Parathyroid adenoma (tissue), 2 donors: Measurements from ENCODE around the gene SPDL1.
"Not testable (repeated sequence)": the region's sequence is repeated elsewhere in the genome, so short reads cannot be mapped to it uniquely, and the experiment has no call there.

ENCODE experiments used
- H2AFZ ChIP-seq: fragments of 300-600 bp; sonication (generic); one replicate; pipeline ENCODE4 v1.7.0; 2017; ENCODE audit warnings: antibody characterized with exemption, mild to moderate bottlenecking
- H3K27ac ChIP-seq: fragments of 300-600 bp; sonication (generic); one replicate; pipeline ENCODE4 v1.7.0; 2017
- H3K27me3 ChIP-seq: fragments of 300-600 bp; sonication (generic); one replicate; pipeline ENCODE4 v1.7.0; 2017; ENCODE audit warnings: low read length; ENCODE audit not compliant: control insufficient read depth, insufficient read depth
- H3K36me3 ChIP-seq: fragments of 300-600 bp; sonication (generic); one replicate; pipeline ENCODE4 v1.7.0; 2017; ENCODE audit warnings: low read length; ENCODE audit not compliant: control insufficient read depth, insufficient read depth
- H3K4me1 ChIP-seq: fragments of 300-600 bp; sonication (generic); one replicate; pipeline ENCODE4 v1.7.0; 2017; ENCODE audit warnings: control low read depth
- H3K4me2 ChIP-seq: fragments of 300-600 bp; sonication (generic); one replicate; pipeline ENCODE4 v1.7.0; 2017; ENCODE audit warnings: low read length
- H3K4me3 ChIP-seq: fragments of 300-600 bp; sonication (generic); one replicate; pipeline ENCODE4 v1.7.0; 2017; ENCODE audit warnings: low read depth, low read length
- H3K79me2 ChIP-seq: fragments of 300-600 bp; sonication (generic); one replicate; pipeline ENCODE4 v1.7.0; 2017; ENCODE audit warnings: control low read depth
- H3K9ac ChIP-seq: fragments of 300-600 bp; sonication (generic); one replicate; pipeline ENCODE4 v1.7.0; 2017; ENCODE audit warnings: mild to moderate bottlenecking
- H3K9me3 ChIP-seq: fragments of 300-600 bp; sonication (generic); one replicate; pipeline ENCODE4 v1.7.0; 2017; ENCODE audit warnings: low read length; ENCODE audit not compliant: control insufficient read depth
- CTCF ChIP-seq: fragments of 300-600 bp; sonication (generic); IDR thresholded peaks from one replicate; pipeline ENCODE4 v1.7.0; 2017; ENCODE audit warnings: antibody characterized with exemption, mild to moderate bottlenecking
- donor health status: primary hyperparathyroidism.

Gene SPDL1

GRCh38 chr5:169615561-169615960 lies 32.0 kb downstream of the SPDL1 start:
- no peaks in the 10 kb centered on the region for H3K36me3 ChIP-seq
- no peak overlapping the region for H3K27ac ChIP-seq
- H3K9ac ChIP-seq, result no peak overlapping the region
- no peaks in the 10 kb centered on the region for H3K9me3 ChIP-seq
- no peaks in the 10 kb centered on the region for H3K4me1 ChIP-seq
- no peak overlapping the region for H3K4me2 ChIP-seq
- TF ChIP-seq CTCF, result no peak
- H3K4me3 ChIP-seq, result no peak overlapping the region
- H3K79me2 ChIP-seq, result no peaks in the 10 kb centered on the region
- no peak overlapping the region for H2AFZ ChIP-seq
- no peaks in the 10 kb centered on the region for H3K27me3 ChIP-seq

- not testable (repeated sequence) for H3K27ac ChIP-seq, H3K4me3 ChIP-seq, H3K36me3 ChIP-seq, H3K4me1 ChIP-seq, H3K4me2 ChIP-seq, H3K27me3 ChIP-seq, H3K9ac ChIP-seq, H3K9me3 ChIP-seq, H2AFZ ChIP-seq, H3K79me2 ChIP-seq
These were observed 40.7 kb downstream of the SPDL1 start for GRCh38 chr5:169624307-169624706.

GRCh38 chr5:169626779-169627178 lies 43.2 kb downstream of the SPDL1 start:
- Histone ChIP-seq H3K79me2 (no peaks in the 10 kb centered on the region), H3K4me3 (no peak overlapping the region), H3K36me3 (no peaks in the 10 kb centered on the region), H3K9me3 (no peaks in the 10 kb centered on the region), H3K27ac (no peak overlapping the region), H3K27me3 (no peaks in the 10 kb centered on the region), H2AFZ (no peak overlapping the region), H3K9ac (no peak overlapping the region), H3K4me1 (no peaks in the 10 kb centered on the region), H3K4me2 (no peak overlapping the region)
- no peak for TF ChIP-seq CTCF

DNA sequence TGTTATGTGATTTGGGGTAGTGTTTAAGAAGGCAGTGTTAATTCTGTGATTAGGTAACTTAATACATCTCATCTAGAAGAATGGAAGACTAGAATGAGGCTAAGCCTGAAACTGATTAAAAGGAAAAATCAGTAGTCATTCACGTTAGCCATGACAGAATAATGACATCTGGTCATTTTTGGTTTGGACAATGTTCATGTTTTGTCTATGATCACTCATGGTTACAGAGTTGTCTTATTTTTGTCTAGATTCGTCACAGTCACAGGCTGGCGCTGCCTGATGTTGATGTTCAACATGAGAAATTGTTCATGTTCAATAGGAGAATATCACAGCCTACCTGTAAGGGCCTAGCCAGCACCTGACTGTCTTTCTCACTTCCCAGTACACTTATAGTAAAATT lies 44.0 kb downstream of the SPDL1 start:
- Histone ChIP-seq H2AFZ (no peak overlapping the region), H3K9me3 (no peaks in the 10 kb centered on the region), H3K4me1 (no peaks in the 10 kb centered on the region), H3K9ac (no peak overlapping the region), H3K36me3 (no peaks in the 10 kb centered on the region), H3K27me3 (no peaks in the 10 kb centered on the region), H3K79me2 (no peaks in the 10 kb centered on the region), H3K27ac (no peak overlapping the region), H3K4me3 (no peak overlapping the region), H3K4me2 (no peak overlapping the region)
- no peak for TF ChIP-seq CTCF

- H3K4me3 ChIP-seq, result no peak overlapping the region
- H3K27ac ChIP-seq, result no peak overlapping the region
- no peaks in the 10 kb centered on the region for H3K36me3 ChIP-seq
- TF ChIP-seq CTCF, result no peak
- no peaks in the 10 kb centered on the region for H3K79me2 ChIP-seq
- H3K4me2 ChIP-seq, result no peak overlapping the region
- H3K27me3 ChIP-seq, result no peaks in the 10 kb centered on the region
- no peaks in the 10 kb centered on the region for H3K4me1 ChIP-seq
- H3K9me3 ChIP-seq, result no peaks in the 10 kb centered on the region
- H2AFZ ChIP-seq, result no peak overlapping the region
- H3K9ac ChIP-seq, result no peak overlapping the region
These were observed 45.3 kb downstream of the SPDL1 start for GRCh38 chr5:169628892-169629291.
